Measurements from ENCODE around the gene TMEM164.

GRCh38 chrX:110182362-110182761 lies 179.4 kb downstream of the TMEM164 start:
- TF ChIP-seq, protein P1, sequence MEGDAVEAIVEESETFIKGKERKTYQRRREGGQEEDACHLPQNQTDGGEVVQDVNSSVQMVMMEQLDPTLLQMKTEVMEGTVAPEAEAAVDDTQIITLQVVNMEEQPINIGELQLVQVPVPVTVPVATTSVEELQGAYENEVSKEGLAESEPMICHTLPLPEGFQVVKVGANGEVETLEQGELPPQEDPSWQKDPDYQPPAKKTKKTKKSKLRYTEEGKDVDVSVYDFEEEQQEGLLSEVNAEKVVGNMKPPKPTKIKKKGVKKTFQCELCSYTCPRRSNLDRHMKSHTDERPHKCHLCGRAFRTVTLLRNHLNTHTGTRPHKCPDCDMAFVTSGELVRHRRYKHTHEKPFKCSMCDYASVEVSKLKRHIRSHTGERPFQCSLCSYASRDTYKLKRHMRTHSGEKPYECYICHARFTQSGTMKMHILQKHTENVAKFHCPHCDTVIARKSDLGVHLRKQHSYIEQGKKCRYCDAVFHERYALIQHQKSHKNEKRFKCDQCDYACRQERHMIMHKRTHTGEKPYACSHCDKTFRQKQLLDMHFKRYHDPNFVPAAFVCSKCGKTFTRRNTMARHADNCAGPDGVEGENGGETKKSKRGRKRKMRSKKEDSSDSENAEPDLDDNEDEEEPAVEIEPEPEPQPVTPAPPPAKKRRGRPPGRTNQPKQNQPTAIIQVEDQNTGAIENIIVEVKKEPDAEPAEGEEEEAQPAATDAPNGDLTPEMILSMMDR (IDR thresholded peaks at IDR 0.05), result no peak
- no peak for TF ChIP-seq POLR2A (IDR thresholded peaks at IDR 0.05)

Data from heart left ventricle (tissue), 13 donors.